Ovary (tissue), 9 donors: ENCODE measurements around the gene OR4F6. TPM values are rescaled to one million over a fixed set of nuclear protein-coding genes. Genes with fewer than 3 reads are reported as not detected.

ENCODE experiments used
- DNase-seq, 5 donors: peaks; one replicate each; pipeline ENCODE4 v3.0.0-alpha.2; 2019 to 2020
- H3K27ac ChIP-seq, 2 donors: fragments of 200-600 bp; one replicate each; pipeline versions ENCODE4 v1.5.1 to v1.8.0; 2019 to 2022
- H3K27me3 ChIP-seq: fragments of 200-600 bp; one replicate; pipeline ENCODE4 v1.8.0; 2022
- H3K36me3 ChIP-seq: fragments of 200-600 bp; sonication (generic); one replicate; pipeline ENCODE4 v1.5.1; 2019
- H3K4me1 ChIP-seq: one replicate; pipeline ENCODE4 v1.8.1; 2013; ENCODE audit warnings: mild to moderate bottlenecking, moderate library complexity; ENCODE audit not compliant: insufficient read depth
- H3K4me3 ChIP-seq: fragments of 200-600 bp; sonication (generic); one replicate; pipeline ENCODE4 v1.5.1; 2017
- H3K9me3 ChIP-seq, 2 donors: fragments of 200-600 bp in 1 of 2; sonication (generic) in 1 of 2; one replicate each; pipeline versions ENCODE4 v1.5.1 to v1.8.1; 2013 to 2019; ENCODE audit warnings: mild to moderate bottlenecking in 1 of 2, moderate library complexity in 1 of 2
- CTCF ChIP-seq, 3 donors: fragments of 450-650 bp in 2 of 3; fragments of 200-600 bp in 1 of 3; IDR thresholded peaks; one replicate each; pipeline versions ENCODE4 v1.5.1 to v1.8.0; 2016 to 2022; ENCODE audit warnings: antibody characterized with exemption in 3 of 3, mild to moderate bottlenecking in 1 of 3
- EP300 ChIP-seq: sonication (generic); formaldehyde crosslinking; IDR thresholded peaks from one replicate; pipeline ENCODE4 v1.6.1; 2017; ENCODE audit warnings: antibody characterized with exemption
- POLR2A ChIP-seq: fragments of 450-650 bp; IDR thresholded peaks from one replicate; pipeline ENCODE4 v1.6.1; 2017; ENCODE audit warnings: antibody characterized with exemption, mild to moderate bottlenecking, moderate library complexity
- WGBS, 3 donors: extraction: QIAGEN DNeasy Blood & Tissue Kit in 1 of 3; methylation state at CpG; one replicate each; pipeline versions ENCODE4 v1.1.5 to v1.1.7; 2013 to 2017; 5-methylcytosine and 5-hydroxymethylcytosine counted together
- intact Hi-C, 4 donors: fragments of 100-400 bp; cut with DNase I; formaldehyde crosslinking; loops; one replicate each; pipeline versions ENCODE4 v1.11.0 to v1.15.1; 2022 to 2023
- polyA plus RNA-seq, 2 donors: library from polyadenylated mRNA; stranded (reverse); fragments of 200-250 nt in 1 of 2; fragments of 350-450 nt in 1 of 2; fragmentation: Illumina TruSeq in 1 of 2; extraction: RNeasy Lipid Tissue Mini Kit (QIAGEN cat#74804) in 1 of 2; gene quantifications; one replicate each; pipeline ENCODE4 v1.2.3, GENCODE V29; 2013 to 2014
- total RNA-seq, 7 donors: library from RNA; depleted of rRNA in 2 of 7; stranded (reverse); fragments of >200 nt in 2 of 7; fragmentation: NEBNext Ultra II Directional in 3 of 7; extraction: Animal tissue kit (Norgen Biotek cat#: 25700) in 3 of 7; gene quantifications; one replicate each; pipeline versions ENCODE4 v1.1.0 to v1.2.4, GENCODE V29; 2016 to 2023
- donor health status: DM: no; HTN: no; CAD: no; lungs with moderate emphysema.
- donor health status: DM: no; HTN: no; CAD: no.
- donor health status: Bipolar disorder and iron deficiency.
- donor health status: DM: yes; HTN: yes; CAD: no.
- donor health status: DM: no; HTN: no; CAD: no.
- donor health status: DM: yes; HTN: yes; CAD: no.

Gene OR4F6
- total and polyA plus RNA-seq, 9 donors = not detected

GRCh38 chr15:101805605-101806345 is 2.5 kb downstream of the OR4F6 start:
- DNase-seq = no peak
- no peaks in the 10 kb centered on the region for H3K27me3 ChIP-seq
- no peaks in the 10 kb centered on the region for H3K9me3 ChIP-seq
- no peak overlapping the region for H3K4me3 ChIP-seq
- intact Hi-C loops = no loop called here
- no peaks in the 10 kb centered on the region for H3K4me1 ChIP-seq
- 60 to 71% (median 65%) methylated on average over 6 of the region's 6 CpGs for WGBS, 3 donors
- no peak for TF ChIP-seq EP300
- no peak for TF ChIP-seq POLR2A
- no peak for TF ChIP-seq CTCF (IDR thresholded peaks at IDR 0.05)
- no peaks in the 10 kb centered on the region for H3K36me3 ChIP-seq
- H3K27ac ChIP-seq = no peak overlapping the region

GRCh38 chr15:101807345-101807945 is 4.1 kb downstream of the OR4F6 start:
- DNase-seq = no peak
- Histone ChIP-seq H3K9me3 (no peaks in the 10 kb centered on the region), H3K4me3 (no peak overlapping the region), H3K4me1 (no peaks in the 10 kb centered on the region), H3K27ac (no peak overlapping the region), H3K27me3 (no peaks in the 10 kb centered on the region), H3K36me3 (no peaks in the 10 kb centered on the region)
- intact Hi-C loops = no loop called here
- no peak for TF ChIP-seq POLR2A
- TF ChIP-seq CTCF (IDR thresholded peaks at IDR 0.05) = no peak
- 64 to 67% (median 64%) methylated on average over 10 of the region's 10 CpGs for WGBS, 3 donors

GRCh38 chr15:101808201-101808600 is 4.9 kb downstream of the OR4F6 start:
- no peaks in the 10 kb centered on the region for H3K9me3 ChIP-seq
- intact Hi-C loops = no loop called here
- no peak overlapping the region for H3K4me3 ChIP-seq
- DNase-seq = no peak
- WGBS, 3 donors = 36 to 48% (median 43%) methylated on average over 2 of the region's 2 CpGs
- no peak for TF ChIP-seq EP300
- TF ChIP-seq CTCF (IDR thresholded peaks at IDR 0.05) = no peak
- no peak for TF ChIP-seq POLR2A
- no peaks in the 10 kb centered on the region for H3K4me1 ChIP-seq
- H3K36me3 ChIP-seq = no peaks in the 10 kb centered on the region
- H3K27ac ChIP-seq = no peak overlapping the region
- H3K27me3 ChIP-seq = no peaks in the 10 kb centered on the region

GRCh38 chr15:101810456-101810855 is 7.1 kb downstream of the OR4F6 start:
- no peak for TF ChIP-seq POLR2A
- TF ChIP-seq EP300 = no peak
- TF ChIP-seq CTCF (IDR thresholded peaks at IDR 0.05) = no peak
- 78 to 88% (median 83%) methylated on average over 1 of the region's 1 CpG for WGBS, 3 donors
- intact Hi-C loops = no loop called here
- Histone ChIP-seq H3K4me1 (no peaks in the 10 kb centered on the region), H3K36me3 (no peaks in the 10 kb centered on the region), H3K9me3 (no peaks in the 10 kb centered on the region), H3K4me3 (no peak overlapping the region), H3K27me3 (no peaks in the 10 kb centered on the region), H3K27ac (no peak overlapping the region)
- DNase-seq = no peak
